Measurements from ENCODE around the gene MYO1D. TPM values are rescaled to one million over a fixed set of nuclear protein-coding genes. Genes with fewer than 3 reads are reported as not detected.

The MYO1D gene
- total and polyA plus RNA-seq, 2 donors (not counting 1 experiment from before 2014, with no cell fraction given) = 5.4 to 26.7 TPM

DNA sequence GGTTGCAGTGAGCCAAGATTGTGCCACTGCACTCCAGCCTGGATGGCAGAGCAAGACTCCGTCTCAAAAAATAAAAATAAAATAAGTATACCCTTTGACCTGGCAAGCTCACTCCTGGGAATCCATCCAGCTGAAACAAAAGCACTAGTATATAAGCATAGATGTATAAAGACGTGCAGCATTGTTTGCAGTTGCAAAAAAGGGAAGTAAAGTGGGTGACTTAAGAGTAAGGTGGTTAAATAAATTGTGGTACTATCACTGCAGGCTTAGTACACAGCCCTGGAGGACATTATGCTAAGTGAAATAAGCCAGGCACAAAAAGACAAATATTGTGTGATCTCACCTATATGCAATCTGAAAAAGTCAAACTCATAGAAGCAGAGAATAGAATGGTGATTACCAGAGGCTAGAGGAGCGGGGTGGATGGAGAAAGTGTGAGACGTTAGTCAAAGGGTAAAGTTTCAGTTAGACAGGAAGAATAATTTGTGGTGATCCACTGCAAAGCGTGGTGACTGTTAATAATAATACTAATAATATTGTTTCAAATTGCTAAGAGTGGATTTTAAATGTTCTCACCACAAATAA lies 113.0 kb downstream of the MYO1D start:
- Histone ChIP-seq H3K4me1 (ENCODE audit: control insufficient read depth in 2 of 2, insufficient read depth in 2 of 2, low read length in 2 of 2) (no peaks in the 10 kb centered on the region), H3K4me3 (ENCODE audit: control extremely low read depth in 1 of 5, extremely low read depth in 1 of 5, insufficient read depth in 1 of 5, low read depth in 2 of 5, low read length in 4 of 5) (no peak overlapping the region), H2AFZ (ENCODE audit: insufficient read depth, low read depth, low read length, poor library complexity, severe bottlenecking) (no peak overlapping the region), H3K27ac (ENCODE audit: low read length in 2 of 2) (no peak overlapping the region), H4K20me1 (ENCODE audit: control insufficient read depth, insufficient read depth, low read length, poor library complexity, severe bottlenecking) (no peaks in the 10 kb centered on the region), H3K36me3 (replicated peaks in 1 of 2; ENCODE audit: control extremely low read depth in 1 of 2, control insufficient read depth in 1 of 2, extremely low read depth in 1 of 2, insufficient read depth in 2 of 2, low read length in 1 of 2) (no peaks in the 10 kb centered on the region), H3K4me2 (replicated peaks; ENCODE audit: low read depth, low read length, poor library complexity, severe bottlenecking) (no peak overlapping the region), H3K27me3 (replicated peaks in 1 of 4; ENCODE audit: control extremely low read depth in 1 of 4, control insufficient read depth in 3 of 4, insufficient read depth in 4 of 4, low read length in 3 of 4) (no peaks in the 10 kb centered on the region), H3K79me2 (ENCODE audit: control insufficient read depth, insufficient read depth, low read length) (no peaks in the 10 kb centered on the region), H3K9me3 (ENCODE audit: control extremely low read depth in 1 of 3, control insufficient read depth in 2 of 3, insufficient read depth in 1 of 3, low read length in 2 of 3) (no peaks in the 10 kb centered on the region), H3K9ac (ENCODE audit: low read length) (no peak overlapping the region)
- ATAC-seq (ENCODE audit: low read depth) (no peak), DNase-seq (no peak)
- ChIA-PET CTCF (no interaction called here), POLR2A (no interaction called here)
- TF ChIP-seq EZH2 (IDR thresholded peaks at IDR 0.05; ENCODE audit: borderline replicate concordance, insufficient read depth, low read depth, low read length, poor library complexity, severe bottlenecking) = no peak
- TF ChIP-seq, protein P1, sequence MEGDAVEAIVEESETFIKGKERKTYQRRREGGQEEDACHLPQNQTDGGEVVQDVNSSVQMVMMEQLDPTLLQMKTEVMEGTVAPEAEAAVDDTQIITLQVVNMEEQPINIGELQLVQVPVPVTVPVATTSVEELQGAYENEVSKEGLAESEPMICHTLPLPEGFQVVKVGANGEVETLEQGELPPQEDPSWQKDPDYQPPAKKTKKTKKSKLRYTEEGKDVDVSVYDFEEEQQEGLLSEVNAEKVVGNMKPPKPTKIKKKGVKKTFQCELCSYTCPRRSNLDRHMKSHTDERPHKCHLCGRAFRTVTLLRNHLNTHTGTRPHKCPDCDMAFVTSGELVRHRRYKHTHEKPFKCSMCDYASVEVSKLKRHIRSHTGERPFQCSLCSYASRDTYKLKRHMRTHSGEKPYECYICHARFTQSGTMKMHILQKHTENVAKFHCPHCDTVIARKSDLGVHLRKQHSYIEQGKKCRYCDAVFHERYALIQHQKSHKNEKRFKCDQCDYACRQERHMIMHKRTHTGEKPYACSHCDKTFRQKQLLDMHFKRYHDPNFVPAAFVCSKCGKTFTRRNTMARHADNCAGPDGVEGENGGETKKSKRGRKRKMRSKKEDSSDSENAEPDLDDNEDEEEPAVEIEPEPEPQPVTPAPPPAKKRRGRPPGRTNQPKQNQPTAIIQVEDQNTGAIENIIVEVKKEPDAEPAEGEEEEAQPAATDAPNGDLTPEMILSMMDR (IDR thresholded peaks at IDR 0.05) = no peak
- H3K4me1 Mint-ChIP-seq = peaks cover 1% of the 10 kb centered on the region
- no peak overlapping the region for H3K4me3 Mint-ChIP-seq
- no peak overlapping the region for H3K27ac Mint-ChIP-seq
- H3K27me3 Mint-ChIP-seq = no peaks in the 10 kb centered on the region
- intact Hi-C loops (cut with micrococcal nuclease) = no loop called here
- H3K9me3 Mint-ChIP-seq (ENCODE audit: insufficient read depth) = no peaks in the 10 kb centered on the region
- 20% methylated on average over 1 of the region's 5 CpGs for WGBS (ENCODE audit: insufficient coverage)

DNA sequence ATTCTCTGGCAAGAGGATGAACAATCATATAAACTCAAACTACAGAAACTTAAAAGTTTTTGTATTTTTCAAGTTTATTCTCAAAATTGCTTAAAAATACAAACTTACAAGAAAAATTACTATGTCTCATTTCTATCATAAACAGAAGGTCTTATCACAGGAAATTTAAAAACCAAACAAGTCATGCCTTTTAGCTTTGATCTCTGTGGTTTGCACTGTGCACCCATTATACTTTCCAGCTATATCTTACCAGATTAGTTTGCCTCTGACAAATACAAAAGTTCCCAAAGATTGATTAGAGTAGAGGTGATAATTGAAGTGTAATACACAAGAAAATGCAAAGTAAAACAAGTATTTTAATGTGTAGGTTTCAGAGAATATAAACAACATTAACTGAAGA lies 117.4 kb downstream of the MYO1D start:
- no peak overlapping the region for H3K4me2 ChIP-seq (replicated peaks; ENCODE audit: low read depth, low read length, poor library complexity, severe bottlenecking)
- ChIA-PET CTCF (interaction anchor here (0.8 kb wide), 1 partner anchor 298 kb away, joined by 4 read pairs; no protein-coding TSS in a partner anchor), POLR2A (no interaction called here)
- no peak overlapping the region for H2AFZ ChIP-seq (ENCODE audit: insufficient read depth, low read depth, low read length, poor library complexity, severe bottlenecking)
- H3K27me3 Mint-ChIP-seq = no peaks in the 10 kb centered on the region
- no peaks in the 10 kb centered on the region for H3K4me1 ChIP-seq (ENCODE audit: control insufficient read depth in 2 of 2, insufficient read depth in 2 of 2, low read length in 2 of 2)
- no peak overlapping the region for H3K9ac ChIP-seq (ENCODE audit: low read length)
- intact Hi-C loops (cut with micrococcal nuclease) = loop anchor here (10.0 kb wide), 1 partner anchor 505 kb away; no protein-coding TSS in a partner anchor
- H3K4me3 ChIP-seq (ENCODE audit: control extremely low read depth in 1 of 5, extremely low read depth in 1 of 5, insufficient read depth in 1 of 5, low read depth in 2 of 5, low read length in 4 of 5) = no peak overlapping the region
- no peaks in the 10 kb centered on the region for H3K27me3 ChIP-seq (replicated peaks in 1 of 4; ENCODE audit: control extremely low read depth in 1 of 4, control insufficient read depth in 3 of 4, insufficient read depth in 4 of 4, low read length in 3 of 4)
- TF ChIP-seq, protein P1 (IDR thresholded peaks at IDR 0.05) = no peak
- no peak for TF ChIP-seq EZH2 (IDR thresholded peaks at IDR 0.05; ENCODE audit: borderline replicate concordance, insufficient read depth, low read depth, low read length, poor library complexity, severe bottlenecking)
- H3K4me3 Mint-ChIP-seq = no peak overlapping the region
- H3K36me3 ChIP-seq (replicated peaks in 1 of 2; ENCODE audit: control extremely low read depth in 1 of 2, control insufficient read depth in 1 of 2, extremely low read depth in 1 of 2, insufficient read depth in 2 of 2, low read length in 1 of 2) = no peaks in the 10 kb centered on the region
- peaks cover 1% of the 10 kb centered on the region for H3K4me1 Mint-ChIP-seq
- no peak for DNase-seq
- H3K27ac Mint-ChIP-seq = no peak overlapping the region
- ATAC-seq (ENCODE audit: low read depth) = no peak
- no peak overlapping the region for H3K27ac ChIP-seq (ENCODE audit: low read length in 2 of 2)
- H3K79me2 ChIP-seq (ENCODE audit: control insufficient read depth, insufficient read depth, low read length) = no peaks in the 10 kb centered on the region
- H3K9me3 Mint-ChIP-seq (ENCODE audit: insufficient read depth) = no peaks in the 10 kb centered on the region
- no peaks in the 10 kb centered on the region for H4K20me1 ChIP-seq (ENCODE audit: control insufficient read depth, insufficient read depth, low read length, poor library complexity, severe bottlenecking)
- H3K9me3 ChIP-seq (ENCODE audit: control extremely low read depth in 1 of 3, control insufficient read depth in 2 of 3, insufficient read depth in 1 of 3, low read length in 2 of 3) = no peaks in the 10 kb centered on the region
